HEK293T (cell line): ENCODE measurements around the gene ZBTB47.
A peak's percentile ranks its signal among the peaks of the same experiment; 100 is the strongest.

ENCODE experiments used
- CTCF ChIA-PET: fragments of 350-600 bp; formaldehyde crosslinking; extraction: SDS; loops from one replicate; lab custom pipeline; 2021; ENCODE audit warnings: antibody characterized with exemption, inconsistent platforms; lab: Yijun Ruan, JAX
- POLR2A ChIA-PET: fragments of 350-600 bp; formaldehyde crosslinking; extraction: SDS; loops from one replicate; lab custom pipeline; 2020; ENCODE audit warnings: antibody characterized with exemption, inconsistent platforms; lab: Yijun Ruan, JAX
- DNase-seq: peaks from one replicate; pipeline ENCODE4 v3.0.0; 2012; ENCODE audit warnings: mixed read lengths; ENCODE audit errors: extremely low spot score
- ARNT ChIP-seq: fragments of 450-650 bp; IDR thresholded peaks from 2 replicates; pipeline ENCODE4 v1.6.1; 2017; ENCODE audit warnings: mild to moderate bottlenecking
- BHLHE40 ChIP-seq: fragments of 450-650 bp; IDR thresholded peaks from 2 replicates; pipeline ENCODE4 v1.6.1; 2016; ENCODE audit warnings: mild to moderate bottlenecking, moderate library complexity, borderline replicate concordance
- CTBP1 ChIP-seq: fragments of 450-650 bp; IDR thresholded peaks from 2 replicates; pipeline ENCODE4 v1.6.1; 2016; ENCODE audit warnings: borderline replicate concordance
- ELF4 ChIP-seq: fragments of 450-650 bp; IDR thresholded peaks from 2 replicates; pipeline ENCODE4 v1.6.1; 2017; ENCODE audit warnings: antibody characterized with exemption
- FOXA1 ChIP-seq: fragments of 450-650 bp; IDR thresholded peaks from 2 replicates; pipeline ENCODE4 v1.6.1; 2016; ENCODE audit warnings: mild to moderate bottlenecking
- FOXK2 ChIP-seq: fragments of 450-650 bp; IDR thresholded peaks from 2 replicates; pipeline ENCODE4 v1.6.1; 2016; ENCODE audit warnings: mild to moderate bottlenecking
- FOXM1 ChIP-seq: fragments of 450-650 bp; IDR thresholded peaks from 2 replicates; pipeline ENCODE4 v1.6.1; 2017; ENCODE audit warnings: mild to moderate bottlenecking, borderline replicate concordance
- HDGF ChIP-seq: fragments of 450-650 bp; IDR thresholded peaks from 2 replicates; pipeline ENCODE4 v1.6.1; 2017; ENCODE audit warnings: antibody characterized with exemption, borderline replicate concordance
- L3MBTL2 ChIP-seq: fragments of 450-650 bp; conservative IDR thresholded peaks from 2 replicates; pipeline ENCODE4 v1.6.1; 2016; ENCODE audit warnings: mild to moderate bottlenecking
- LEF1 ChIP-seq: fragments of 450-650 bp; IDR thresholded peaks from 2 replicates; pipeline ENCODE4 v1.6.1; 2017; ENCODE audit warnings: mild to moderate bottlenecking, borderline replicate concordance
- NFRKB ChIP-seq: fragments of 450-650 bp; IDR thresholded peaks from 2 replicates; pipeline ENCODE4 v1.6.1; 2016; ENCODE audit warnings: mild to moderate bottlenecking, moderate library complexity
- PKNOX1 ChIP-seq: fragments of 450-650 bp; IDR thresholded peaks from 2 replicates; pipeline ENCODE4 v1.6.1; 2016
- SP1 ChIP-seq: fragments of 450-650 bp; IDR thresholded peaks from 2 replicates; pipeline ENCODE4 v1.6.1; 2017
- SUZ12 ChIP-seq: fragments of 450-650 bp; IDR thresholded peaks from 2 replicates; pipeline ENCODE4 v1.6.1; 2016; ENCODE audit warnings: mild to moderate bottlenecking
- TARDBP ChIP-seq: fragments of 450-650 bp; IDR thresholded peaks from 2 replicates; pipeline ENCODE4 v1.6.1; 2016
- ZNF384 ChIP-seq: fragments of 450-650 bp; IDR thresholded peaks from 2 replicates; pipeline ENCODE4 v1.6.1; 2016

ZBTB47 gene

GRCh38 chr3:42613462-42613861 lies 40.0 kb upstream of the ZBTB47 start:
- CTCF ChIA-PET, result interaction anchor here (0.7 to 1.8 kb wide), 4 partner anchors 11 to 1295 kb away, joined by 3 to 7 read pairs (median 4); partner anchors contain the start of genes NKTR and SS18L2
- peak; percentile 15 for DNase-seq
- TF ChIP-seq FOXM1 (no peak), NFRKB (no peak), HDGF (no peak), TARDBP (no peak), FOXA1 (no peak), ELF4 (no peak), ZNF384 (no peak), ARNT (no peak), PKNOX1 (no peak), CTBP1 (no peak), FOXK2 (no peak), LEF1 (no peak), SP1 (no peak), BHLHE40 (no peak), L3MBTL2 (no peak), SUZ12 (no peak)
- POLR2A ChIA-PET, result interaction anchor here (0.7 to 1.9 kb wide), 2 partner anchors 13 to 32 kb away, joined by 3 to 6 read pairs; partner anchors contain the start of gene NKTR

- POLR2A ChIA-PET, result no interaction called here
- TF ChIP-seq ZNF384 (0 out of 2 replicates have a peak, but pooled peaks have one; percentile 8), PKNOX1 (no peak)
- no peak for DNase-seq
- CTCF ChIA-PET, result no interaction called here
Measured at GRCh38 chr3:42631620-42632019, 21.9 kb upstream of the ZBTB47 start.

GRCh38 chr3:42632146-42632545 lies 21.4 kb upstream of the ZBTB47 start:
- DNase-seq, result no peak
- TF ChIP-seq NFRKB, result no peak
- TF ChIP-seq LEF1, result no peak
- no peak for TF ChIP-seq SUZ12
- TF ChIP-seq BHLHE40, result no peak
- no peak for TF ChIP-seq ARNT
- TF ChIP-seq HDGF, result no peak
- TF ChIP-seq FOXK2, result no peak
- no peak for TF ChIP-seq ZNF384
- no peak for TF ChIP-seq SP1
- TF ChIP-seq CTBP1, result no peak
- POLR2A ChIA-PET, result no interaction called here
- CTCF ChIA-PET, result no interaction called here

- DNase-seq, result no peak
- ChIA-PET CTCF (no interaction called here), POLR2A (no interaction called here)
- TF ChIP-seq ZNF384, result no peak
- TF ChIP-seq LEF1, result no peak
- TF ChIP-seq FOXK2, result no peak
- TF ChIP-seq SUZ12, result no peak
- TF ChIP-seq CTBP1, result no peak
Measured at GRCh38 chr3:42633544-42633943, 20.0 kb upstream of the ZBTB47 start.

DNA sequence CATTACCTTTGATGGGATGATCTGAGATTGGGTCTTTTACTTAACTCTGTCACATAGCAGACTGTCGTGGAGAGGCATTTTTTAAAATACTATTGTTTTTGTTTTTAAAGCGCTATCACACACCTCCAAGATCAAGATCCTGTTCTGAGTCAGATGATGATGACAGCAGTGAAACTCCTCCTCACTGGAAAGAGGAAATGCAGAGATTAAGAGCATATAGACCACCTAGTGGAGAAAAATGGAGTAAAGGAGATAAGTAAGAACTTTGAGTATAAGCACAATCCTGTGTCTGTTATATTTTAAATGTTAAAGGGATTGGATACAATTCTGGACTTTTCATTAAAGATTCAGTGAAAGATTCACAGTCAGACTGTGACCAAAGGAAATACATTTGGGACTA lies 18.4 kb upstream of the ZBTB47 start:
- ChIA-PET CTCF (no interaction called here), POLR2A (no interaction called here)
- TF ChIP-seq BHLHE40 (no peak), HDGF (no peak), NFRKB (no peak), ARNT (no peak), LEF1 (no peak), SP1 (no peak), FOXK2 (no peak), PKNOX1 (no peak), FOXM1 (no peak), ZNF384 (no peak), CTBP1 (no peak), FOXA1 (no peak), SUZ12 (no peak)
- DNase-seq, result no peak

- no peak for DNase-seq
- TF ChIP-seq FOXA1, result no peak
- no peak for TF ChIP-seq SP1
- no peak for TF ChIP-seq TARDBP
- TF ChIP-seq ZNF384, result no peak
- TF ChIP-seq BHLHE40, result no peak
- TF ChIP-seq PKNOX1, result no peak
- TF ChIP-seq FOXM1, result no peak
- TF ChIP-seq NFRKB, result no peak
- no peak for TF ChIP-seq SUZ12
- no peak for TF ChIP-seq LEF1
- TF ChIP-seq ELF4, result no peak
- TF ChIP-seq HDGF, result no peak
- no peak for TF ChIP-seq L3MBTL2
- TF ChIP-seq ARNT, result no peak
- no peak for TF ChIP-seq CTBP1
- CTCF ChIA-PET, result no interaction called here
- POLR2A ChIA-PET, result interaction anchor here (1.8 kb wide), 1 partner anchor 37 kb away, joined by 5 read pairs; the partner anchor contains the start of gene NKTR
Measured at GRCh38 chr3:42637001-42637400, 16.5 kb upstream of the ZBTB47 start.
